Gastrocnemius medialis (tissue), 4 donors: ENCODE data around the gene DSCAML1. TPM values are rescaled to one million over a fixed set of nuclear protein-coding genes. Genes with fewer than 3 reads are reported as not detected.

Source experiments
- ATAC-seq, 2 donors: fragments of 150-250 bp; one replicate each; pipeline ENCODE4 v1.9.1; 2016
- DNase-seq, 2 donors: peaks; one replicate each; pipeline ENCODE4 v3.0.0-alpha.2; 2019
- H3K27ac ChIP-seq, 4 donors: fragments of 200-600 bp; sonication (generic); 1 replicate in 1 of 4; 2 replicates in 3 of 4; pipeline ENCODE4 v1.5.1; 2016 to 2018; ENCODE audit warnings: mild to moderate bottlenecking in 2 of 4, moderate library complexity in 1 of 4
- H3K27me3 ChIP-seq, 3 donors: fragments of 200-600 bp; sonication (generic) in 2 of 3; 1 replicate in 1 of 3; 2 replicates in 2 of 3; pipeline versions ENCODE4 v1.5.1 to v1.6.0; 2016 to 2019; ENCODE audit warnings: mild to moderate bottlenecking in 1 of 3, moderate library complexity in 1 of 3
- H3K36me3 ChIP-seq, 2 donors: fragments of 200-600 bp; sonication (generic) in 1 of 2; one replicate each; pipeline ENCODE4 v1.5.1; 2017 to 2018
- H3K4me1 ChIP-seq, 2 donors: fragments of 200-600 bp; sonication (generic) in 1 of 2; one replicate each; pipeline ENCODE4 v1.5.1; 2016 to 2017; ENCODE audit warnings: mild to moderate bottlenecking in 2 of 2
- H3K4me3 ChIP-seq, 4 donors: fragments of 200-600 bp; sonication (generic) in 3 of 4; 1 replicate in 1 of 4; 2 replicates in 3 of 4; pipeline ENCODE4 v1.5.1; 2016 to 2019; ENCODE audit warnings: mild to moderate bottlenecking in 2 of 4
- H3K9me3 ChIP-seq, 3 donors: fragments of 200-600 bp; sonication (generic) in 2 of 3; 1 replicate in 1 of 3; 2 replicates in 2 of 3; pipeline ENCODE4 v1.5.1; 2016 to 2019
- CTCF ChIP-seq, 5 experiments: fragments of 450-650 bp in 3 of 5; fragments of 200-600 bp in 2 of 5; sonication (generic) in 2 of 5; IDR thresholded peaks in 4 of 5; conservative IDR thresholded peaks in 1 of 5; 1 replicate in 4 of 5; 2 replicates in 1 of 5; pipeline ENCODE4 v1.5.1; 2016 to 2019; ENCODE audit warnings: antibody characterized with exemption in 5 of 5, mild to moderate bottlenecking in 3 of 5, moderate library complexity in 3 of 5
- POLR2A ChIP-seq, 2 donors: fragments of 450-650 bp; IDR thresholded peaks; one replicate each; pipeline ENCODE4 v1.6.1; 2017; ENCODE audit warnings: antibody characterized with exemption in 2 of 2, mild to moderate bottlenecking in 2 of 2, moderate library complexity in 2 of 2
- in situ Hi-C, 4 donors: fragments of 200-750 bp; cut with MboI; loops; one replicate each; pipeline versions ENCODE4 v1.15.0 to v1.8.0; 2017; ENCODE audit warnings: low sequenced_read_pairs in 4 of 4
- intact Hi-C: fragments of 100-400 bp; cut with DNase I; formaldehyde crosslinking; loops from one replicate; pipeline ENCODE4 v1.15.1; 2023; ENCODE audit warnings: low total_unique reads
- total RNA-seq, 4 donors: library from RNA; depleted of rRNA; stranded (reverse); fragments of >200 nt; gene quantifications; one replicate each; pipeline versions ENCODE4 v1.1.0 to v1.2.3, GENCODE V29; 2016

Gene DSCAML1
- total RNA-seq, 4 donors from 2014 or later, result 0.05 to 0.15 (median 0.07) TPM

- Histone ChIP-seq H3K36me3 (no peaks in the 10 kb centered on the region), H3K9me3 (no peaks in the 10 kb centered on the region), H3K27me3 (no peaks in the 10 kb centered on the region), H3K4me1 (no peaks in the 10 kb centered on the region), H3K27ac (no peak overlapping the region), H3K4me3 (no peak overlapping the region)
- no peak for ATAC-seq
- in situ Hi-C loops (no loop called here), intact Hi-C loops (no loop called here)
- DNase-seq, result no peak
- no peak for TF ChIP-seq POLR2A (IDR thresholded peaks at IDR 0.05)
- no peak for TF ChIP-seq CTCF (IDR thresholded peaks at IDR 0.05 in 4 of 5, conservative IDR thresholded peaks at IDR 0.05 in 1 of 5)
These were observed 321.1 kb downstream of the DSCAML1 start for GRCh38 chr11:117475716-117476530.

- in situ Hi-C loops (no loop called here), intact Hi-C loops (no loop called here)
- no peak overlapping the region for H3K27ac ChIP-seq
- no peaks in the 10 kb centered on the region for H3K27me3 ChIP-seq
- H3K9me3 ChIP-seq, result no peaks in the 10 kb centered on the region
- no peaks in the 10 kb centered on the region for H3K36me3 ChIP-seq
- H3K4me3 ChIP-seq, result no peak overlapping the region
- no peak for DNase-seq
- no peaks in the 10 kb centered on the region for H3K4me1 ChIP-seq
- ATAC-seq, result no peak
- TF ChIP-seq CTCF (IDR thresholded peaks at IDR 0.05 in 4 of 5, conservative IDR thresholded peaks at IDR 0.05 in 1 of 5) (no peak), POLR2A (IDR thresholded peaks at IDR 0.05) (no peak)
These were observed 323.4 kb downstream of the DSCAML1 start for GRCh38 chr11:117473481-117474091.

- no peak for ATAC-seq
- Histone ChIP-seq H3K4me3 (no peak overlapping the region), H3K9me3 (no peaks in the 10 kb centered on the region), H3K36me3 (no peaks in the 10 kb centered on the region), H3K4me1 (no peaks in the 10 kb centered on the region), H3K27me3 (no peaks in the 10 kb centered on the region), H3K27ac (no peak overlapping the region)
- DNase-seq, result no peak
- intact Hi-C loops, result no loop called here
- in situ Hi-C loops, result no loop called here
- TF ChIP-seq POLR2A (IDR thresholded peaks at IDR 0.05) (no peak), CTCF (IDR thresholded peaks at IDR 0.05 in 4 of 5, conservative IDR thresholded peaks at IDR 0.05 in 1 of 5) (no peak)
These were observed 325.2 kb downstream of the DSCAML1 start for GRCh38 chr11:117471776-117472175.

- ATAC-seq, result no peak
- no peaks in the 10 kb centered on the region for H3K9me3 ChIP-seq
- no peaks in the 10 kb centered on the region for H3K27me3 ChIP-seq
- no peaks in the 10 kb centered on the region for H3K36me3 ChIP-seq
- no peak overlapping the region for H3K27ac ChIP-seq
- no peaks in the 10 kb centered on the region for H3K4me1 ChIP-seq
- intact Hi-C loops, result no loop called here
- in situ Hi-C loops, result no loop called here
- DNase-seq, result no peak
- TF ChIP-seq POLR2A (IDR thresholded peaks at IDR 0.05) (no peak), CTCF (IDR thresholded peaks at IDR 0.05 in 4 of 5, conservative IDR thresholded peaks at IDR 0.05 in 1 of 5) (no peak)
- no peak overlapping the region for H3K4me3 ChIP-seq
These were observed 326.4 kb downstream of the DSCAML1 start for GRCh38 chr11:117470576-117470975.
